NCI-H1436 (cell line): ENCODE results near the gene GABBR2.
"Not testable (repeated sequence)": the region's sequence is repeated elsewhere in the genome, so short reads cannot be mapped to it uniquely, and the experiment has no call there.

ENCODE experiments used
- DNase-seq: peaks from one replicate; lab custom pipeline; 2025; lab: John Stamatoyannopoulos, UW

Gene GABBR2

DNA sequence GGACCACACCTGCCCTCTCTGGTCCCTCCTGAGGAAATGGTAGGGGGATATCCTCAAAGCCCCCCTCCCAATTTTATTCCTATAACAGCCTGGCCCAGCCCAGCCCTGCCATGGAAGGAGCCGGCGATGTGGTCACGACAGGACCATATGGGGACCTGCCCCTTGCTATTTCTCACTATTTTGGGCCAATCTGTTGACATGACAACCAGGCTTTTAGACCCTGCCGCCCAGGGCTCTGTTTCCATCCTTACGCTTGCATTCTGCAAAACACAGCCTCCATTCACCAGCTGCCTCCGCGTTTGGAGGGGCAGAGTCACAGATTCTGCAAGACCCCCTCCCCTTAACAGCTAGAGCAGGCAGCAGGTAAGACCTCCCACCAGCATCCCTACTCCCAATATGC lies 112.2 kb downstream of the GABBR2 start:
- DNase-seq: no peak

DNA sequence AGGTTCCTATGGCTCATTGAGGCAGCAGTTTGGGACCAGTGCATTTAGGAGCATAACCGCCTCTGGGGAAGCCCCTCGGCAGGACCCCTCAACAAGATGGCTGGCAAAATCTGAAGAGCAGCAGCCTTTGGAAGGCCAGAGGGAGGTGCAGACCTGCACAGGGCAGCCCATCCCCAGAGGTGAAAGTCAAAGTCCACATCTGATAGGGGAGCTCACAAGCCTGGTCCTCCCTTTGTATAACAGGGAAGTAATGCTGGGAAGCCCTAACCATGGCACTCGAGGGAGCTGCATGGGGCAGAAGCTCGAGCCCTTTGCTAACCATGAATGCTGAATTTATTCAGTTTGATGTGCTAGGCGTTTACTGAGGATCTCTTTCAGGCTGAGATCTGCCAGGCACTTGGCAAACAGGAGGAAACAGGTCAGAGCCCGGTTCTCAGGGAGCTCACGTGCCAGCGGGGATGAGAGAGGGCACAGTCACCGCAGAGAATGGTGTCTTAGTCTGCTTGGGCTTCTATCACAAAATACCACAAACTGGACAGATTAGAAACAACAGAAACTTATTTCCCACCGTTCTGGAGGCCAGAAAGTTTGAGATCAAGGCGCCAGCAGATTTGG lies 114.1 kb downstream of the GABBR2 start:
- no peak for DNase-seq

DNA sequence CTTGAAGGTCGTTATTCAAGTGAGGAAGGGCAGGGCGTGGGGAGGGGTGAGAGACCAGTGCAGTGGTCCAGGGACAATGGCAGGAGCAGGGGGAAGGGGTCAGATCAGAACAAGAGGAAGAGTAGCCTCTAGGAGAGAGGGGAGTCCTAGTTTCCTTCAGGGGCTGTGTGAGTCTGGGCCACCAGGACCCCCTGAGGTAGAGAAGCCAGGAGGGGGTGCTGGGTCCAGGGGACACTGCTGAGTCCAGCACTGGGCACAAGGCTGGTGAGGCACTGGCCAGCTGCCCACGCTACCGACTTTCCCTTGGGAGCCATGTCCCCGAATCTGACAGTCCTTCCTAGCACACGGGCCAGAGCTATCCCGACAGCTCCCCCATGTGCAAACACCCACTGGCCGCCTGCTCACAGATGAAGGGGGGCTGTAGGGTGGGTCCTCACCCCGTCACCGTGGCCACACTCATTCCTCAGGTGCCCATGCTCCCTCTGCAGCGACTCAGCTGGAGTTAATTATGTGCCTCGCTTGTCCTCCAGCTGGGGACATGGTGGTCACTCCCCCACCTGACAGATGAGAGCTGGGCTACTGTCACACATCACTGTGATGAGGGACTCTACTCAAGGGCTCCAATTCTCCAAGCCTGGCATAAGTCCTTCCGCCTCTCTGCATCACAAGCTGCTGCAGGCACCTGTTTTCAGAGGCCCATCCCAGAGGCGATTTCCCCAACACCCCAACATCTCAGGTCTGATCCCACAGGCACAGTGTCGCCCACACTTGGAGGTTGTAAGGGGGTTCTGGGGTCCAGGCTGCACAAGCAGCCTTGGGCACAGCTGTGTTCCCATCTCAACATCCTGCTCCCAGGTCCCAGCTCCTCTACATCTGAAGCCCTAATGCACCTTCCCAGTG lies 115.1 kb downstream of the GABBR2 start:
- no peak for DNase-seq

DNA sequence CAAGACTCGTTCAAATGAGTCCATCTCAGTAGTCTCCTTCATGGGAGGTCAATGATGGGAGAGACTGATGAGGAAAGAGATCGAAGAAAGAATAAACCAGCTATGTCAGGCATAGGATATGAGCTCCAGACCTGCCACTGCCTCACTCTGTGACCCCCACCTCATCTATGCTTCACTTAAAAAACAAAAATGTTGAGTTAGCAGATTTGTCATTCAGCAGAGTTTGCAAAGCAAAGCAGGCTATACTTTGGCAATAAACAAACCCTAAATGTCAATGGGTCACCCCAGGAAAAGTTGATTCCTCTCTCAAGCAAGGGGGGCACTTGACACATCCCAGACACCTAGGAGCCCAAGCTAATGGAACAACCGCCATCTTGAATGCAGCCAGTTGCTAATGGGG lies 117.0 kb downstream of the GABBR2 start:
- DNase-seq: no peak

DNA sequence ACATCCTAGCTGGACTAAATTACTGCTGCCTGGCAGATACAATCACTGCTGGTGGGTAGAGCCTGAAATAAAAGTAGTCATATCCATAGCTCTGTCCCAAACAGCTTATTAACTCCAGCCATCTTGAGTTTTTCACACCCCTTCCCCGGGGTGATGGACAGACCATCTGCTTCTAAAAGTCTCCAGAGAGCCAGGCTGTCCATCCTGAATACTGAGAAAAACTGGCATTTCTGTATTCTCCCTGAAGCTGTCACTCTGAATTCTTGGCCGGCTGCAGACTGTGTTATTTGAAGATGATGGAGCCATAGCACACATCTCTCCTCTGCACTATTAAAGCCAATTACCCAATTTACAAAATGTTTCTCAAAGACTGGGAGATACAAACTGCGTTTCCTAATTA lies 118.6 kb downstream of the GABBR2 start:
- no peak for DNase-seq

DNA sequence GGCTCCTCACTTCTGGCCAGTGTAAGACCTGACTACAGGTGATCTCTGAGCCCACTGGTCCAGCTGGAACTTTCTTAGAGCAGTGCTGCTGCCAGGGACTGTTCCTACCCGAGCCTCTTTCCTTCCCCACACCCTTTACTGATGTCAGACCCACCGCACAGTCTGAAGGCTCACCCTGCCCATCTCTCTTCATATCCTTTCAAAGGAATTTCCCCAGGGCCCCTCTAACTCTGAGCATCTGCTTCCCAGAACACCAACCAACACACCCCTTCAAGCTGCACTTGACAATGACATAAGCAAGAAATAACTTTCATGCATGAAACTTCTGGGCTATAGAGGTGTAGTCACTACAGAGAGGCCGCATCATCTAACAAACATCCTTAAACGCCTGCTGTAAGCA lies 119.6 kb downstream of the GABBR2 start:
- DNase-seq: no peak

DNA sequence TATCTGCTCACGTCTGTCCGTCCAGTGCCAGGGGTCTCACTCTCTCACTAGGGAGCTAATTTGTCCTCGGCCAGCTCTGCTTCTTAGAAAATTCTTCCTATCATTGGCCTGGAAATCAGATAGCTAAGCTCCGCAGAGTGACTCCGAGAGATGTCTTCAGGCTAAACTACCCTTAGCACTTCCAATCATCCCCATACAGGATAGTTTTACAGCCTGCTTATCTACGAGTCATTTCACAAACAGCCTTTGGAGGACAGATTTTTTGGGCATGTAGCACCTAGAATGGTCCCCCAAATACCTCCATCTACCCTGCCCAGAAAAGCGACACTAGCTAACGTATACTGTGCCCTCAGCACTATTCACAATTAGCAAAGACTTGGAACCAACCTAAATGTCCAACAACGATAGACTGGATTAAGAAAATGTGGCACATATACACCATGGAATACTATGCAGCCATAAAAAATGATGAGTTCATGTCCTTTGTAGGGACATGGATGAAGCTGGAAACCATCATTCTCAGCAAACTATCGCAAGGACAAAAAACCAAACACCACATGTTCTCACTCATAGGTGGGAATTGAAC lies 123.8 kb downstream of the GABBR2 start:
- DNase-seq: not testable (repeated sequence)

DNA sequence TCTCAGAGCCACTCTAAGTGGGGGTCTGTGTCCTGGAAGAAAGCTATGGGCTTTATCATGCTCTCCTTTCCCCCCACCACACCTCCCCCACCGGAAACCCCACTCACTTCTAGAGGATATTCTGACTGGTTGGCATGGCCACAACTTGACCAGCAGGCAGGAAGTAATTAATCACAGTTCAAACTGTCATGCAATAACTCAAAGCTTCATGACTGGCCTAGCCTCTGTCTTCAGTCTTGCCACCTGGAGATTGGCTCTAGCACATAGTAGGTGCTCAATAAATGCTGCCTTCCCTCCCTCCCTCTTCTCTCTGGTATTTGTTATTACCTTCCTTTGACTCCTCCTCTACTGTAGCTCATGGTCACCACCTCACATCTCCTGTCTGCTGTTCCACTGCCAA lies 124.7 kb downstream of the GABBR2 start:
- DNase-seq: no peak

DNA sequence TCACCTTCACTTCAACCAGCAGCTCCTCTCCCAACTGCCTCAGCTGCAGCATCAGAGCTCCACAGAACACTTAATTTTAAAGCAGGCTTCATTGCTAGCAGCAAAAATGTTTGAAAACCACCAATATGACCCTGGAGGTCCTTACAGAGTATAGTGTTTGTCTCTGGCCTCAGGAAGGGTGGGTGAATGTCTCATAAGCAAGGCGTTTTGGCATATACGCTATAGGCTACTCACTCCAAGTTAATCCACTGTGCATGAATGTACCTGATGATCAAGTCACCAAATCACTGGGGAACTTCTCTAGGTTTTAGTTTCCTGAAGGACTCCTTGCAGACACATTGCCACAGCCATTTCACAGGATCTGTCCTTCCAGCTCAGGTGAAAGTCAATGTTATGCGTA lies 125.3 kb downstream of the GABBR2 start:
- DNase-seq: no peak

DNA sequence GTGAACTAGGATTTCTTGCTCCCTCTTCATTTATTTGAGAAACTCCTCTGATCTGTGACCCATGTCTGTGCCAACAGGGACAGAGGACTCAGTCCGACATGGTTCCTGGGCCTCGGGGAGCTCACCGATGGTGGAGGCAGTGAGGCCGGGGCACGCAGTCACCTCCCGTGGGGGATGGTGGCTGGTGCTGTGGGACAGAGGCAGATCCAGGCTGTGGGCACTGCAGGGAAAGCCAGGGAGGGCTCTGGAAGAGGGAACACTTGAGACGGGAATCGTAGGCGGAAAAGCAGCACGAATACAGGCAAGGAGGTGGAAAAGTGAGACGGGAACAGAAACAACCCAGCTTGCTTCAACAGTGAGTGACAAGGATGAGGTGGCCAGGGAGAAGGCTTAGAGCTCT lies 127.8 kb downstream of the GABBR2 start:
- DNase-seq: no peak

DNA sequence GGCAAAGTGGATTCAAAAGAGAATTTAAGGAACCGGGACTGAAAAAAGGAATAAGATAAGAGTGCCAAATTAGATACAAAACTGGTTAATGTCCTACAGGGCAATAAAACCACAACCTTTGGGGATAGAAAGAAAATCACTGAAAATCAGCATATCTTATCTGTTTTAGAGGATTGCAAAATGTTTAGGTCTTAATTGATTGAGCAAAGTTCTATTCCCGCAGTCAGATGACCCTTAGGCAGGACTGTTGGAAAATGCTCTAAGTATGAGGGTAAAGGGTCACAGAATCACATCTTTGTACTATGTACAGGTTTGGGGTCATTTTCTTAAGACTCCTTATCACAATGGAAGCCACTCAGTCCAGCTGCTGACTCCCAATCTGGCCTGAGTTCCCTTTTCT lies 129.0 kb downstream of the GABBR2 start:
- no peak for DNase-seq

DNA sequence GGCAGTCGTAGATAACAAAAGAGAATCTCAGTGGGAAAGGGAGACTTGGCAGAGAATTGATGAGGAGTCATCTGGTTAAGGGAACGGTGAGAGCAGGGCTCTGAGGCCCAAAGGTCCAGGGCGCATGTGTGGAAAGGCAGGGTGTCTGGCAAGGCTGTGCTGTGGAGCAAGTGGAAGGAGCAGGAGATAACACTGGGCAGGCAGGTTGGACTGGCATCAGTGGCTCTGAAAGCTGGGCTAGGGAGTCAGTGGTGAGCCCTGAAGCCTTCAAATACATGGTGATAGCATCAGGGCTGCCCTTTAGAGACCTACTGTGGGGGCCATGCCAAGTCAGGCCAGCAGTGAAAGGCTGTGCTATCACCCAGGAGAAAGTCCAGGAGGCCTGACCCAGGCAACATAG lies 131.3 kb downstream of the GABBR2 start:
- no peak for DNase-seq

DNA sequence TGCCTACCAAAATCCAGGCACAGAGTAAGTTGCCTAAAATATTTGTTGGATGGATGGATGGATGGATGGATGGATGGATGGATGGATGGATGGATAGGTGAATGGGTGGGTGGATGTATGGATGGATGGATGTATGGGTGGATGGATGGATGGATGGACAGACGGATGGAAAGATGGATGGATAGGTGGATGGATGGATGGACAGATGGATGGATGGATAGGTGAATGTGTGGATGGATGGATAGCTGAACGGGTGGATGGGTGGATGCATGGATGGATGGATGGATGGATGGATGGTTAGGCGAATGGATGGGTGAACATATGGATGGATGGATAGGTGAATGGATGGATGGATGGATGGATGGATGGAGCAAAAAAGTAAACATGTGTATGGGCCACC lies 131.9 kb downstream of the GABBR2 start:
- no peak for DNase-seq

DNA sequence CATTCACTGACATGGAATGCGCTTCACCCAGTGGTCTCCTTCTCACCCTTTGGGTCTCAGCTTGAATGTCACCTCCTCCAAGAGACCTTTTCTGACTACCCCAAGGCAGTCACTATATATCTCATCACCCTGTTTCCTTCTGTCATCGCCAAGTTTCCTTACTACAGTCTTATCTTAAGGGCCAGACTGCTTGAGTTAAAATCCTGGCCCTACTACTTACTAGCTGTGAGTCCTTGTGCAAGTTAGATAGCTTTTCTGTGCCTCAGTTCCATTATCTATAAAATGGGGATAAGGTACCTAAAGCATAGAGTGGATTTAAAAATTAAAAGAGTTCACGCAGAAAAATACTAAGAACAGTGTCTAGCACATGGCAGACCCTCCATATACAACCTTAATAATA lies 132.4 kb downstream of the GABBR2 start:
- no peak for DNase-seq

DNA sequence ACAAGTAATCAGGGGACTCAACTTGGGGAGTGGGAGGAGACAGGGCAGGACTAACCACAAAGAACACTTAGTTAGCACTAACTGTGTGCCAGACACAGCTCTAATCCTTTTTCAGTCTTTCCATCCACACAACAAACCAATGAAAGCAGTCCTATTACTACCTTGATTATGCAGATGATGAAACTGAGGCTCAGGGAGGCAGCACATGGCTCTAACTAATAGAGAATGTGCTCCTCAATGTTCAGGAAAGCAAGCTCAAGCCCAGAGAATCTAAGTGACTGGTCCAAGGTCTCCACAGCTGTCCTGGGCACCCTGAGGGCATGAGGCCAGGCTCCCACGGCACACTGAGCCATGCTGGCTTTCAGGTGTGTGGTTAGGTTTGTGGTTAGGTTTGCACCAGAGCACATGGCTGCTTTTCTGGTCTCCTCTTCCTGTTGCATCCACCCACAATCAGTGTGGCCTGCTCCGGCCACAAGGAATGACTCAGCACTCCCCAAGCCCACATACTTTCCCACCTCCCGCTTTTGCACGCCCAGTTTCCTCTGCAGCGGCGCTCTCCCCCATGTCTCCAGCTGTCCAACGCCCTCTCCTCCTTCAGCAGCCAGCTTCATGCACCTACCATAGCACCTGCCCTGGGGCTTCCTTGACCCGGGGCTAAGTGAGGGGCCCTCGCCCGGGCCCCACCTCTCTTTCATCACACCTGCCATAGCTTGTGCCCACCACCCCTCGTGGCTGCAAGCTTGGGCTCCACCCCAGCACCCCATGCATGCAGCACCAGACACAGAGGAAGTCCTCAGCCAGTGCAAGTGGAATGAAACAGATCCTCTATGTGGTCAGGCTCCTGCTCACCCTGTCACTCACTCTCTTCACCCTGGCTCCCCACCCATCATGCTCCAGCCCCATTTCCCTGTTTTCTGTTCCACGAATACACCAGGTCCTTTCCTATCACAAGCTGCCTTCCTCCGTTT lies 133.1 kb downstream of the GABBR2 start:
- DNase-seq: no peak

DNA sequence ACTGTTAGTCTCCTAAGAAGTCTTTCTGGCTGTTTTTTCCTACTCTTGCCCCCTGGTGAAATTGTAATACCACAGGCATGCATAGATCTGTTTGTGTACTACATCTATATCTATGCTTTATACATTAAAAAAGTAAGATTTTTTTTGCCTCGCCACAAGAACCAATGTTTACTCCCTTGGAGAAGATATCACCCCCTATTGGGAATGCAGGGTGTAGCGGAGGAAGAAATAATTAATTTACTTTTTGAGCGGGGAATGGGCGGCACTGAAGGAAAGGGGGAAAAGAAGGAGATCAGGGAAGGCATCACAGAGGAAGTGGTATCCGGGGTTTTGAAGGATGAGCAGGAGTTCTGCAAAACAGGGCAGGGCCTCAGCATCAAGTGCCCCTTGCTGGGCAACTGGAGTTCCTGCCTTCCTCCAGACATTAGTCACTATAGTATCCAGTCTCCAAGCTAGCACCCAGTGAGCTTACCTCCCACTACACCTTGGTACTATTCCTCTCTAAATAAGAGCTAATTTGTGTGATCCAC lies 134.9 kb downstream of the GABBR2 start:
- DNase-seq: no peak

DNA sequence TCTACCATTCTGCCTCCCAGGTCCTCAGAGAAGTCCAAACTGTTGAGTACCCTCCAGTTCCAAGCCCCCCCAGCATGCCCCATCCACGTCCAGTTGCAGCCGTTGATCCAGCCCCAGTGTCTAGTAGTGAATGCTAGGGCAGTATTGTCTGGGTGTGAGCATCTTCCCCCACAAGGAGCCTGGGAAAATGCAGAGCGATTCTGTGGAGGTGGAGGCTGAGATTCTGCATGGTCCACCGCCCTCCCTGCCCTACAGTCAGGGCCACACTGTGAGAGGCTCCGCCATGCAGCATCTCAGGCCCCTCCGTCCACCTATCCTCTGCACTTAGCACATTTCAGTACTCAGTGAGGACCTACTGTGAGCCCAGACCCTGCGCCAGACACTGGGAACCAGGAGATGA lies 135.9 kb downstream of the GABBR2 start:
- no peak for DNase-seq

DNA sequence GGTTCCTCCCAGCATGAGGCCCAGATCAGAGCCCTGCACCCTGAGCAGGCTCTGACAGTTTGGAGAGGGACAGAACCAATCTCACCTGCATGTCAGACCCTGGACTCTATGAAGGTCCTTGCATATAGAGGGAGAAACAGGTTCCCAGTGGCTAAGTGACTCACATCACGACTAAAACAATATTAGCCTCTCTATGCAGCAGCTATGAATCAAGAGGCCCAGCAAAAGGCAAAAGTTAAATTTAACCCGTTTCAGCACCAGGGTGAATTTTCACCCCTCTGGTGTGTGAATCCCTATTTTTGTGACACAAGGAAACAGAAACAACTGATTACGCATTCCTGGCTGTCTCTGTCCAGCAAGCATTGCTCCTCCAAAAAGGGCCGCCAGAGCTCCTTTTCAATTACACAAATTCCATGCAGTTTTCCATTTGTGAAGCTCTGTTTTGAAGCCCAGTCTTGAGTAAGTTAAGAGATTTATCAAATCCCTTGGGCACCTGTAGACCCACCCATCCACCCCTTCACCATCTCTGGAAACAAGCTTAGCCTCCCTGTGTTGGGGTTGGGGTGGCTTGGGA lies 136.6 kb downstream of the GABBR2 start:
- DNase-seq: no peak

DNA sequence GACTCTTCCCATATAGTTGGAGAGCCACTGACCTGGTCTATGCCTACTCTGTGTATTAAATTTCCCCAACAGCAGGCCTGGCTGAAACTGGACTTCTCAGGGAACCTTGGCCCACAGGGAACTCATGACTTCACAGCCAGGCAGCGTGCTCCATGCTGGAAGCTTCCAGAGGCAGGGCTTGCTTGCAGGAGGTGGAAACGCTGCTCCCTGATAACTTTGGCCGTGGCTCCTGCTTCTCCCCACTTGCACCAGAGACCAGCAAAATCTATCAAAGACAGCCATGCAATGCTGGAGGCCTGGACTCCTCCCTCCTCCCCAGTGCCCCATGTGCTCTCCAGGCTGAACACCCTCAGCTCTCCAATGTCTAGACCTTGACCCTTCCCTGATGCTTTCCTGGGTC lies 137.1 kb downstream of the GABBR2 start:
- no peak for DNase-seq

DNA sequence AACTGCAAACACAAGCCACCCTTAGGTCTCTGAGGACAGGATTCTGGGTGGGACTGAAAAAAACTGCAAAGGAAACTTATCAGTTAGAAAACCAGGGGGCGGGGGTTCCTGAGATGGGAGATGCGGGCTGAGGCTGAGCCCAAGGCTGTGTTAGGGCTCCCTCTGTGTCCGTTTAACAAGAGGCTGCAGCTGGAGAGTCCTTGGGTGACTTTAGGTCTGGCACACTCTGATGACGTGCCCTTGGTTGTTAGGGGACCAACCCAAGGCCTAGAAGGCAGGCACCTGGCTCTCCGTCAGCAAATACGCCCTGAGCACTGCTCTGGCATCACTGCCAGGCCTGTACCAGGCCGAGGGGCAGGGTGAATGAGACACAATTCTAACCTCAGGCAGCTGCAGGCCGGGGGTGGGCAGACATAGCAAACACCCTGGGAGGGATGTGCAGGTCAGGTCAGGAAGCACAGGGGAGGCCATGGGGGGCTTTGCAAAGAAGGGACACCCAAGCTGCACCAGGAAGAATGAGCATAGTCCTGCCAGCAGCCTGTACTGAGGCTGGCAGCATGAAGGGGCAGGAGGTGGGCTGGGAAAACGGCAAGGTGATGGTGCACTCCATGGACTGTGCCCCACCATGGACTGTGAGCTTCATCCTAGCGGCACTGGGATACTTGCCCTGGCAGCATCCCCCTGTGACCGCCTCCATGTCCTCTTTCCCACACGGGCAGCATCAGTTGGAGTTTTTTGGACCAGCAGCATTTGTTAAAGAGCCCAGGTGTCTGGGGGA lies 137.9 kb downstream of the GABBR2 start:
- no peak for DNase-seq

DNA sequence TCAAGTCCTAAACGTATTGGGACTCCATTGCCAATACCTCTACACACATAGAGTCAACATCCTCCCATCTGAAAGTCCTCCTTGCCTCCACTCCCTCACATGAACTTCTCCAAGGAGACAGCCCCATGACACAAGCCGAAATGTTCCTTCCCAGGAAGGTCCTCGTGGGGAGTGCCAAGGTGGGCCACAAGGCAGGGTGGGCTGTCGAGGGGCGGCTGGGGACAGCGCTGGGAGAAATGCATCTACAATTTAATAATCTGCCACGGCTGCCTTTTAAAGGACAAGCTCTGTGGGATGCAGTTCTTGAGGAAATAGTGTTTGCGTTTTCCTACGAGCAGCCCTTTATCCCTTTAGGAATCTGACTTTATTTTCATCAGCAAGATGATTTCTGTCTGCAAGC lies 138.7 kb downstream of the GABBR2 start:
- no peak for DNase-seq
